Heart left ventricle (tissue), 13 donors: ENCODE data around the gene D2HGDH.

ENCODE experiments used
- POLR2A ChIP-seq, 2 donors: fragments of 450-650 bp; IDR thresholded peaks; one replicate each; pipeline ENCODE4 v1.6.1; 2017; ENCODE audit warnings: antibody characterized with exemption in 2 of 2, mild to moderate bottlenecking in 2 of 2, moderate library complexity in 2 of 2
- TF ChIP-seq, protein P1 (sequence below), 12 donors: fragments of 200-600 bp; sonication (generic) in 4 of 12; IDR thresholded peaks; one replicate each; pipeline versions ENCODE4 v1.5.0 to v1.8.0; 2018 to 2022; ENCODE audit warnings: antibody characterized with exemption in 12 of 12, mild to moderate bottlenecking in 5 of 12
- donor health status: ischemic (EF 13 %, LVEDD 7.1; RV severe dilation, severe dysfunction).
- donor health status: DM: no; HTN: yes; CAD: no.
- donor health status: DM: no; HTN: no; CAD: no.
- donor health status: ischemic (EF 25% LVEDD 6.9; RV normal size, moderate dysfunction).
- donor health status: ischemic (EF 25% LVEDD 5.7; RV mildly dilated, moderate dysfunction).
- donor health status: ischemic (EF 35%, LVEDD 5.7; RV mildly dilated, moderate dysfunction).
- donor health status: nonischemic (EF 11% LVEDD 7.7; RV severe dilation, severe dysfunction).
- donor health status: DM: yes; HTN: yes; CAD: no.
- donor health status: PGD.
- donor health status: ischemic (EF 29% LVEDD 5.4; RV normal size, mild dysfunction).
- donor health status: nonischemic (EF 23%, LVEDD 6.1; RV moderate dilation, normal function).

DNA sequence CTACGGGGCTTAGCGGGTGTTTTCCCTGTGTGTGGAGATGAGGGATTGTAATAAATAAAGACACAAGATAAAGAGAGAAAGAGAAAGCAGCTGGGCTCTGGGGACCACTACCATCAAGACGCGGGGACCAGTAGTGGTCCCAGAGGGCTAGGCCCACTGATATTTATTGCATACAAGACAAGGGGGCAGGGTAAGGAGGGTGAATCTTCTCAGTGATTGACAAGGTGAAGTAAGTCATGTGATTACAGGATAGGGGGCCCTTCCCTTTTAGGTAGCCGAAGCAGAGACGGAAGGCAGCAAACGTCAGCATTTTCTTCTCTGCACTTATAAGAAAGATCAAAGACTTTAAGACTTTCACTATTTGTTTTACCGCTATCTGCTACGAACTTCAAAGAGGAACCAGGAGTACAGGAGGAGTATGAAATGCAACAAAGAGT lies 37.7 kb downstream of the D2HGDH start:
- TF ChIP-seq, protein P1, sequence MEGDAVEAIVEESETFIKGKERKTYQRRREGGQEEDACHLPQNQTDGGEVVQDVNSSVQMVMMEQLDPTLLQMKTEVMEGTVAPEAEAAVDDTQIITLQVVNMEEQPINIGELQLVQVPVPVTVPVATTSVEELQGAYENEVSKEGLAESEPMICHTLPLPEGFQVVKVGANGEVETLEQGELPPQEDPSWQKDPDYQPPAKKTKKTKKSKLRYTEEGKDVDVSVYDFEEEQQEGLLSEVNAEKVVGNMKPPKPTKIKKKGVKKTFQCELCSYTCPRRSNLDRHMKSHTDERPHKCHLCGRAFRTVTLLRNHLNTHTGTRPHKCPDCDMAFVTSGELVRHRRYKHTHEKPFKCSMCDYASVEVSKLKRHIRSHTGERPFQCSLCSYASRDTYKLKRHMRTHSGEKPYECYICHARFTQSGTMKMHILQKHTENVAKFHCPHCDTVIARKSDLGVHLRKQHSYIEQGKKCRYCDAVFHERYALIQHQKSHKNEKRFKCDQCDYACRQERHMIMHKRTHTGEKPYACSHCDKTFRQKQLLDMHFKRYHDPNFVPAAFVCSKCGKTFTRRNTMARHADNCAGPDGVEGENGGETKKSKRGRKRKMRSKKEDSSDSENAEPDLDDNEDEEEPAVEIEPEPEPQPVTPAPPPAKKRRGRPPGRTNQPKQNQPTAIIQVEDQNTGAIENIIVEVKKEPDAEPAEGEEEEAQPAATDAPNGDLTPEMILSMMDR (IDR thresholded peaks at IDR 0.05): no peak
- TF ChIP-seq POLR2A (IDR thresholded peaks at IDR 0.05): no peak
